ENCODE measurements around the gene GIMAP1.

The GIMAP1 gene

GRCh38 chr7:150738591-150739001 lies 22.2 kb downstream of the GIMAP1 start:
- H3K4me3 ChIP-seq (ENCODE audit: low read depth, low read length) = no peak overlapping the region
- no peak for TF ChIP-seq CTCF (conservative IDR thresholded peaks at IDR 0.05; ENCODE audit: low read depth, low read length)
- no peak for DNase-seq (ENCODE audit: low read depth)

- TF ChIP-seq CTCF (conservative IDR thresholded peaks at IDR 0.05; ENCODE audit: low read depth, low read length) = no peak
- no peak for DNase-seq (ENCODE audit: low read depth)
- H3K4me3 ChIP-seq (ENCODE audit: low read depth, low read length) = no peak overlapping the region
Observed at GRCh38 chr7:150739033-150739432, 22.6 kb downstream of the GIMAP1 start.

- no peak for DNase-seq (ENCODE audit: low read depth)
- H3K4me3 ChIP-seq (ENCODE audit: low read depth, low read length) = no peak overlapping the region
Observed at GRCh38 chr7:150740053-150740452, 23.6 kb downstream of the GIMAP1 start.

GRCh38 chr7:150742286-150742968 lies 26.0 kb downstream of the GIMAP1 start:
- no peak for TF ChIP-seq CTCF (conservative IDR thresholded peaks at IDR 0.05; ENCODE audit: low read depth, low read length)
- DNase-seq (ENCODE audit: low read depth) = no peak

More at GRCh38 chr7:150740053-150740452, 23.6 kb downstream of the GIMAP1 start:
- no peak for TF ChIP-seq CTCF (conservative IDR thresholded peaks at IDR 0.05; ENCODE audit: low read depth, low read length)

GRCh38 chr7:150744041-150744656 lies 27.7 kb downstream of the GIMAP1 start:
- no peak for TF ChIP-seq CTCF (conservative IDR thresholded peaks at IDR 0.05; ENCODE audit: low read depth, low read length)
- no peak overlapping the region for H3K4me3 ChIP-seq (ENCODE audit: low read depth, low read length)
- no peak for DNase-seq (ENCODE audit: low read depth)

More at GRCh38 chr7:150742286-150742968, 26.0 kb downstream of the GIMAP1 start:
- H3K4me3 ChIP-seq (ENCODE audit: low read depth, low read length) = no peak overlapping the region

GRCh38 chr7:150745086-150745485 lies 28.7 kb downstream of the GIMAP1 start:
- no peak for DNase-seq (ENCODE audit: low read depth)
- no peak for TF ChIP-seq CTCF (conservative IDR thresholded peaks at IDR 0.05; ENCODE audit: low read depth, low read length)
- no peak overlapping the region for H3K4me3 ChIP-seq (ENCODE audit: low read depth, low read length)

- no peak overlapping the region for H3K4me3 ChIP-seq (ENCODE audit: low read depth, low read length)
- no peak for TF ChIP-seq CTCF (conservative IDR thresholded peaks at IDR 0.05; ENCODE audit: low read depth, low read length)
- DNase-seq (ENCODE audit: low read depth) = no peak
Observed at GRCh38 chr7:150745876-150746275, 29.5 kb downstream of the GIMAP1 start.
